Measurements from ENCODE around the gene FBXO7. TPM values are rescaled to one million over a fixed set of nuclear protein-coding genes. Genes with fewer than 3 reads are reported as not detected.

Gene FBXO7
- total RNA-seq, 1 experiment from 2014 or later, result 47.8 TPM

DNA sequence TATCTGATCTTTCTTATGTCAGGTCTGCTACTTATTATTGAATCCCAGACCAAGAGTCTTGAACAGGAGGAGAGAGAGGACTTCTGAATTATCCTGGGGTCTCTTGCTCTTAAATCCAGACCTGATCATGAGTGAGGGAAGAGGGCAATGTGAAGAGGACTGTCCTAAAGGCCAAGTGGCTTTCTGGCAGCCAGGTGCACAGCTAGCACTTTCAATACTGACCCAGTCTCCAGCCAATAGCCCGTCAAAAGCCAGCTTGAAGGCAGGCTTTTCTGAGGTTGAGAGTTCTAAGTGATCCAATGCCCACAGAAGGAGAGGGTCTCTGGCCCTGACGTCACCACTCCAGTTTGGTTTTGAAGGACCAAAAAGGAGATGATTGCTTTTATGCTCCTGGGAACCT, 37.2 kb downstream of the FBXO7 start:
- H3K23me2 ChIP-seq (ENCODE audit: insufficient read length, low read depth, low read length, poor library complexity, severe bottlenecking), result no peaks in the 10 kb centered on the region
- H3K4me1 ChIP-seq (ENCODE audit: insufficient read depth, low read length), result no peaks in the 10 kb centered on the region
- TF ChIP-seq, protein P1, sequence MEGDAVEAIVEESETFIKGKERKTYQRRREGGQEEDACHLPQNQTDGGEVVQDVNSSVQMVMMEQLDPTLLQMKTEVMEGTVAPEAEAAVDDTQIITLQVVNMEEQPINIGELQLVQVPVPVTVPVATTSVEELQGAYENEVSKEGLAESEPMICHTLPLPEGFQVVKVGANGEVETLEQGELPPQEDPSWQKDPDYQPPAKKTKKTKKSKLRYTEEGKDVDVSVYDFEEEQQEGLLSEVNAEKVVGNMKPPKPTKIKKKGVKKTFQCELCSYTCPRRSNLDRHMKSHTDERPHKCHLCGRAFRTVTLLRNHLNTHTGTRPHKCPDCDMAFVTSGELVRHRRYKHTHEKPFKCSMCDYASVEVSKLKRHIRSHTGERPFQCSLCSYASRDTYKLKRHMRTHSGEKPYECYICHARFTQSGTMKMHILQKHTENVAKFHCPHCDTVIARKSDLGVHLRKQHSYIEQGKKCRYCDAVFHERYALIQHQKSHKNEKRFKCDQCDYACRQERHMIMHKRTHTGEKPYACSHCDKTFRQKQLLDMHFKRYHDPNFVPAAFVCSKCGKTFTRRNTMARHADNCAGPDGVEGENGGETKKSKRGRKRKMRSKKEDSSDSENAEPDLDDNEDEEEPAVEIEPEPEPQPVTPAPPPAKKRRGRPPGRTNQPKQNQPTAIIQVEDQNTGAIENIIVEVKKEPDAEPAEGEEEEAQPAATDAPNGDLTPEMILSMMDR (conservative IDR thresholded peaks at IDR 0.05), result no peak
- no peak overlapping the region for H4K8ac ChIP-seq (replicated peaks; ENCODE audit: insufficient read length, low read depth, low read length)
- H3K14ac ChIP-seq (ENCODE audit: insufficient read depth, low read length), result no peak overlapping the region
- no peaks in the 10 kb centered on the region for H3K79me1 ChIP-seq (ENCODE audit: insufficient read depth, low read depth, low read length, poor library complexity, severe bottlenecking)
- H2BK15ac ChIP-seq (ENCODE audit: low read depth, low read length), result no peak overlapping the region
- H3T11ph ChIP-seq (ENCODE audit: low read length), result no peak overlapping the region
- no peak overlapping the region for H3K18ac ChIP-seq (ENCODE audit: insufficient read length, low read depth, low read length)
- no peak overlapping the region for H2BK12ac ChIP-seq (ENCODE audit: insufficient read length, low read depth, low read length)
- no peak overlapping the region for H3K9ac ChIP-seq (ENCODE audit: extremely low read depth, insufficient read length, low read length)
- no CpG with 5 or more reads among the region's 2 CpGs for WGBS (ENCODE audit: extremely low coverage, insufficient read length, low lambda C conversion rate)
- H4K20me1 ChIP-seq (ENCODE audit: control insufficient read depth, insufficient read depth, insufficient read length), result no peaks in the 10 kb centered on the region
- H3K4me3 Mint-ChIP-seq, result no peak overlapping the region
- H3K9me3 Mint-ChIP-seq, result peaks cover 0 to 4% of the 10 kb centered on the region in 2 experiments; a peak in 1 of 5 replicates
- no peaks in the 10 kb centered on the region; the same call in 1 of the 2 replicates for H3K27me3 Mint-ChIP-seq (ENCODE audit: low read depth)
- no peak overlapping the region for H3K27ac Mint-ChIP-seq
- H3K4ac ChIP-seq (ENCODE audit: low read depth, low read length), result no peak overlapping the region
- no peak overlapping the region for H2AK5ac ChIP-seq (ENCODE audit: insufficient read length, low read length)
- H3K9me3 ChIP-seq (ENCODE audit: control insufficient read depth, low read depth, low read length), result no peaks in the 10 kb centered on the region
- H2BK20ac ChIP-seq (ENCODE audit: low read depth, low read length, poor library complexity, severe bottlenecking), result no peak overlapping the region
- no peak overlapping the region for H2AFZ ChIP-seq (ENCODE audit: low read length)
- H3K36me3 Mint-ChIP-seq (ENCODE audit: insufficient read depth in 1 of 3, low read depth in 3 of 3), result peaks cover 12 to 38% (median 32%) of the 10 kb centered on the region in 3 experiments; a peak in 6 of 7 replicates
- no peak overlapping the region for H2BK120ac ChIP-seq (ENCODE audit: low read depth, low read length, poor library complexity, severe bottlenecking)
- H3K4me1 Mint-ChIP-seq, result peaks cover 10 to 12% of the 10 kb centered on the region in 2 experiments
- H3K23ac ChIP-seq (ENCODE audit: insufficient read length, low read depth, low read length), result no peak overlapping the region
- no peak overlapping the region for H3K4me2 ChIP-seq (ENCODE audit: insufficient read depth, insufficient read length, low read length)
- no peak overlapping the region for H4K5ac ChIP-seq (ENCODE audit: insufficient read length, low read depth, low read length)
- no peak overlapping the region for H2BK5ac ChIP-seq (ENCODE audit: insufficient read length, low read length)
- no peak overlapping the region for H4K91ac ChIP-seq (ENCODE audit: insufficient read length, low read depth, low read length)
- H3K56ac ChIP-seq (ENCODE audit: insufficient read length, low read depth, low read length), result no peak overlapping the region
- no peaks in the 10 kb centered on the region for H3K79me2 ChIP-seq (ENCODE audit: insufficient read depth, low read length)
- no peak for DNase-seq
- no peak overlapping the region for H3K27ac ChIP-seq (ENCODE audit: insufficient read length, low read depth, low read length)
- no peaks in the 10 kb centered on the region for H3K27me3 ChIP-seq (ENCODE audit: insufficient read depth, low read length)

Measured in H9 (cell line).